CD8-positive, alpha-beta memory T cell (primary cell): ENCODE data around the gene FOXL2NB. TPM values are rescaled to one million over a fixed set of nuclear protein-coding genes. Genes with fewer than 3 reads are reported as not detected.
"Not testable (repeated sequence)": the region's sequence is repeated elsewhere in the genome, so short reads cannot be mapped to it uniquely, and the experiment has no call there.

ENCODE experiments used
- CTCF ChIA-PET: fragments of 350-600 bp; sonication (Branson Sonifier 250); formaldehyde crosslinking; loops from one replicate; lab custom pipeline; 2021; ENCODE audit warnings: antibody characterized with exemption; lab: Charles Lee
- POLR2A ChIA-PET: fragments of 350-600 bp; sonication (Branson Sonifier 250); formaldehyde crosslinking; loops from one replicate; lab custom pipeline; 2021; ENCODE audit warnings: antibody characterized with exemption; lab: Charles Lee
- DNase-seq, 5 donors: peaks; one replicate each; pipeline versions ENCODE4 v3.0.0 to v3.0.0-alpha.2; 2020 to 2022; ENCODE audit warnings: mixed read lengths in 1 of 5
- H3K27ac ChIP-seq: one replicate; pipeline ENCODE4 v1.7.0; 2013; ENCODE audit warnings: low read depth, mild to moderate bottlenecking, low read length, moderate library complexity
- H3K27me3 ChIP-seq: 2 replicates; pipeline ENCODE4 v1.7.0; 2013; ENCODE audit warnings: low read length, mild to moderate bottlenecking; ENCODE audit not compliant: insufficient read depth, poor library complexity, severe bottlenecking
- H3K36me3 ChIP-seq: 2 replicates; pipeline ENCODE4 v1.7.0; 2013; ENCODE audit warnings: mild to moderate bottlenecking, low read length, moderate library complexity; ENCODE audit not compliant: insufficient read depth
- H3K4me1 ChIP-seq: 2 replicates; pipeline ENCODE4 v1.7.0; 2013; ENCODE audit warnings: mild to moderate bottlenecking, low read length, moderate library complexity; ENCODE audit not compliant: insufficient read depth
- H3K4me3 ChIP-seq: 2 replicates; pipeline ENCODE4 v1.7.0; 2013; ENCODE audit warnings: mild to moderate bottlenecking, low read length
- H3K9me3 ChIP-seq: 2 replicates; pipeline ENCODE4 v1.7.0; 2013; ENCODE audit warnings: mild to moderate bottlenecking, low read length
- H3K27ac Mint-ChIP-seq, 8 donors: one replicate each; pipeline ENCODE4 v1.8.0; 2020 to 2021; ENCODE audit warnings: mixed read lengths in 8 of 8, mild to moderate bottlenecking in 6 of 8, inconsistent platforms in 3 of 8, moderate library complexity in 3 of 8
- H3K27me3 Mint-ChIP-seq, 2 donors: one replicate each; pipeline ENCODE4 v1.8.0; 2020 to 2021; ENCODE audit warnings: mixed read lengths in 2 of 2, mild to moderate bottlenecking in 1 of 2, moderate library complexity in 1 of 2
- H3K36me3 Mint-ChIP-seq, 3 donors: one replicate each; pipeline ENCODE4 v1.8.0; 2020 to 2021; ENCODE audit warnings: mixed read lengths in 3 of 3, inconsistent platforms in 1 of 3, mild to moderate bottlenecking in 1 of 3
- H3K4me1 Mint-ChIP-seq, 3 donors: one replicate each; pipeline ENCODE4 v1.8.0; 2020 to 2021; ENCODE audit warnings: mixed read lengths in 3 of 3, inconsistent platforms in 1 of 3, mild to moderate bottlenecking in 1 of 3
- H3K4me3 Mint-ChIP-seq, 7 donors: one replicate each; pipeline ENCODE4 v1.8.0; 2020 to 2021; ENCODE audit warnings: mixed read lengths in 7 of 7, mild to moderate bottlenecking in 6 of 7, moderate library complexity in 4 of 7, inconsistent platforms in 2 of 7
- H3K9me3 Mint-ChIP-seq, 5 donors: one replicate each; pipeline ENCODE4 v1.8.0; 2020 to 2022; ENCODE audit warnings: mixed read lengths in 5 of 5, mild to moderate bottlenecking in 3 of 5, moderate library complexity in 2 of 5, inconsistent platforms in 1 of 5
- polyA plus RNA-seq: library from polyadenylated mRNA; unstranded; fragments of 300-500 nt; fragmentation: Illumina TruSeq; gene quantifications from one replicate; pipeline ENCODE4 v1.2.3, GENCODE V29; 2021
- total RNA-seq, 2 experiments: library from RNA; stranded (reverse); gene quantifications; one replicate each; pipeline ENCODE4 v1.2.3, GENCODE V29; 2021

Gene FOXL2NB
- total and polyA plus RNA-seq, 3 experiments from 2014 or later: not detected

- H3K4me1 ChIP-seq: peaks cover 5% of the 10 kb centered on the region
- H3K27ac ChIP-seq: no peak overlapping the region
- DNase-seq: no peak
- peaks cover 5 to 6% (median 6%) of the 10 kb centered on the region in 3 donors for H3K4me1 Mint-ChIP-seq
- H3K9me3 ChIP-seq: no peaks in the 10 kb centered on the region
- H3K36me3 Mint-ChIP-seq: no peaks in the 10 kb centered on the region
- H3K4me3 Mint-ChIP-seq: peak overlapping the region in 4 of 7 donors; percentile 30 to 50 (median 46)
- peaks cover 7 to 11% of the 10 kb centered on the region in 2 donors for H3K27me3 Mint-ChIP-seq
- H3K27me3 ChIP-seq: no peaks in the 10 kb centered on the region
- CTCF ChIA-PET: interaction anchor here (1.1 to 14.6 kb wide), 31 partner anchors 8 to 472 kb away, joined by 3 to 285 read pairs (median 8); partner anchors contain the start of genes CEP70, COPB2, FAIM and PIK3CB
- POLR2A ChIA-PET: interaction anchor here (2.0 kb wide), 1 partner anchor 322 kb away, joined by 18 read pairs; the partner anchor contains the start of gene CEP70
- H3K9me3 Mint-ChIP-seq: no peaks in the 10 kb centered on the region
- H3K36me3 ChIP-seq: no peaks in the 10 kb centered on the region
- H3K4me3 ChIP-seq: no peak overlapping the region
- H3K27ac Mint-ChIP-seq: peak overlapping the region in 1 of 8 donors; percentile 39
Observed at GRCh38 chr3:138916824-138917223, 30.2 kb upstream of the FOXL2NB start.

DNA sequence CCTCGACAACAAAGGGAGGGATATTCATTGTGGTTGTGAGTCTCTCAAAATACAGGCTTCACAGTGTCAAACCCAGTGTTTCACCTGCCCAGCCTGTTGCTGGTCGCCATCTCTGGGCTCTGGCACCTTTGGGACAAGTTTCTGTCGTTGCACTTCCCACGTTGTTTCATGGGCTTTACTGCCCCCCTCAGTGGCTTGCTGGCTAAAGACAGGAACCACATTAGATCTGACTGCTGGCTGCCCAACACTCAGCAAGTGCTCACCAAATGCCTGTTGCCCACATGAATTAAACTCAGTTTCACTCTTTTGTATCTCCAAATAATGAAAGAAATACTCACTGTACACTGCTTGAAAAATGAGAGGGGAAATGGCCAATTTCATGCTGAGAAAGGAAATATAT lies 27.7 kb upstream of the FOXL2NB start:
- ChIA-PET CTCF (interaction anchor here (0.9 to 14.6 kb wide), 7 partner anchors 8 to 502 kb away, joined by 3 to 285 read pairs (median 6); partner anchors contain the start of gene CEP70), POLR2A (interaction anchor here (1.0 kb wide), 1 partner anchor 326 kb away, joined by 4 read pairs; no protein-coding TSS in a partner anchor)
- Histone ChIP-seq H3K4me3 (no peak overlapping the region), H3K27me3 (no peaks in the 10 kb centered on the region), H3K27ac (no peak overlapping the region), H3K9me3 (no peaks in the 10 kb centered on the region), H3K4me1 (peaks cover 5% of the 10 kb centered on the region), H3K36me3 (no peaks in the 10 kb centered on the region)
- H3K36me3 Mint-ChIP-seq: no peaks in the 10 kb centered on the region
- H3K9me3 Mint-ChIP-seq: no peaks in the 10 kb centered on the region
- peaks cover 8 to 18% of the 10 kb centered on the region in 2 donors for H3K27me3 Mint-ChIP-seq
- DNase-seq: no peak
- no peak overlapping the region for H3K27ac Mint-ChIP-seq
- no peak overlapping the region for H3K4me3 Mint-ChIP-seq
- peaks cover 6 to 7% (median 6%) of the 10 kb centered on the region in 3 donors for H3K4me1 Mint-ChIP-seq

DNA sequence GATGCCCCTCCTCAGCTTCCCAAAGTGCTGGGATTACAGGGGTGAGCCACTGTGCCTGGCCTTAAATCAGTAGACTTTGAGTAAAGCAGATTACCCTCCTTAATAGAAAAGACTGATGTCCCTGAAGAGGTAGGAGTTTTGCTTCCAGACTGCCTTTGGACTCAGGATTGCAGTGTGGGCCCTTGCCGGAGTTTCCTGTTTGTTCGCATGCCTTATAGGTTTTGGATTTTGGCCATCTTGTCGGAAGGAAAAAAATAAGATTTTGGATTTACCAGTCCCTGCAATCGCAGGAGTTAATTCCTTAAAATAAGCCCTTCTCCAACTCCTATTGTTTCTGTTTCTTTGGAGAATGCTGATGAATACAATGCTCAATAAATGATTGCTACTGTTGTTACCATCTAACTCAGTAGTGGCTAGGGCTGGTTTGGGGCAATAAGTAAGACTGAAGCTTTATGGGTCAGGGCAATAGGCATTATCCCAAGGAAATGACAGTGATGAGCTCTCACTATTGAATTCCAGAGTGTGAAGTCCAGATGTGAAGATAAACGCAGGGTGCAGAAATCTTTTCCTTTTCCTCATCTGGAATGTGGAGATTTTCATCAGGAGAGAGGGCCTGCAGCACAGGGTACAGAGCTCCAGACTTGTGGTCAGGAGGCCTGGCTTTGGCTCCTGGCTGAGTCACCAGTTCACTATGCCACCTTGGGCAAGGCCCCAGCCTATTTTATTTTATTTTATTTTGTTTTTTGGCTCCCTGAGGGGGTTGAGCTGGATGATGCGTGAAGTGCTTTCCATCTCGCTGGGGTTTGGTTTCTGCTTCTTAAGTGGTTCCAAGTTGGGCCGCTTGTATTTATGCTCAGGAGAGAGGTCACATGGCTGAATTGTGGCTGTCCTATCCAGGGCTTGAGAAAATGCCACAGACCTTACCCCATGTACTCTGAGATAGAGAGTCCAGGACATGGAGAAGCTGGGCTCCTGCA lies 25.4 kb upstream of the FOXL2NB start:
- Mint-ChIP-seq H3K4me3 (no peak overlapping the region), H3K27ac (no peak overlapping the region), H3K9me3 (no peaks in the 10 kb centered on the region), H3K36me3 (no peaks in the 10 kb centered on the region), H3K27me3 (peaks cover 12 to 24% of the 10 kb centered on the region in 2 donors), H3K4me1 (peaks cover 0 to 1% (median 0%) of the 10 kb centered on the region in 3 donors)
- ChIA-PET POLR2A (no interaction called here), CTCF (interaction anchor here (1.5 to 14.6 kb wide), 8 partner anchors 8 to 505 kb away, joined by 6 to 285 read pairs (median 62); partner anchors contain the start of gene CEP70)
- H3K4me3 ChIP-seq: no peak overlapping the region
- no peak for DNase-seq
- H3K9me3 ChIP-seq: no peaks in the 10 kb centered on the region
- H3K27me3 ChIP-seq: no peaks in the 10 kb centered on the region
- H3K27ac ChIP-seq: no peak overlapping the region
- H3K36me3 ChIP-seq: no peaks in the 10 kb centered on the region
- H3K4me1 ChIP-seq: no peaks in the 10 kb centered on the region

- H3K4me1 ChIP-seq, DNase-seq, H3K4me3 Mint-ChIP-seq, H3K36me3 ChIP-seq, H3K9me3 ChIP-seq, H3K4me1 Mint-ChIP-seq, H3K36me3 Mint-ChIP-seq, POLR2A ChIA-PET, H3K27ac Mint-ChIP-seq, H3K4me3 ChIP-seq, H3K9me3 Mint-ChIP-seq, H3K27ac ChIP-seq, H3K27me3 ChIP-seq: not testable (repeated sequence)
- peaks cover 12 to 24% of the 10 kb centered on the region in 2 donors for H3K27me3 Mint-ChIP-seq
- CTCF ChIA-PET: interaction anchor here (0.9 to 14.6 kb wide), 10 partner anchors 9 to 506 kb away, joined by 3 to 285 read pairs (median 14); partner anchors contain the start of gene CEP70
Observed at GRCh38 chr3:138922400-138922799, 24.6 kb upstream of the FOXL2NB start.

GRCh38 chr3:138923531-138923994 lies 23.5 kb upstream of the FOXL2NB start:
- peaks cover 7 to 24% of the 10 kb centered on the region in 2 donors for H3K27me3 Mint-ChIP-seq
- peaks cover 0 to 1% (median 0%) of the 10 kb centered on the region in 3 donors for H3K4me1 Mint-ChIP-seq
- H3K4me3 Mint-ChIP-seq: no peak overlapping the region
- H3K36me3 ChIP-seq: no peaks in the 10 kb centered on the region
- H3K9me3 ChIP-seq: no peaks in the 10 kb centered on the region
- no peak overlapping the region for H3K4me3 ChIP-seq
- no peaks in the 10 kb centered on the region for H3K9me3 Mint-ChIP-seq
- ChIA-PET CTCF (interaction anchor here (0.7 to 14.6 kb wide), 24 partner anchors 8 to 515 kb away, joined by 3 to 285 read pairs (median 6); partner anchors contain the start of genes CEP70, FAIM and PIK3CB), POLR2A (interaction anchor here (1.1 to 1.2 kb wide), 2 partner anchors 8 to 329 kb away, joined by 3 to 4 read pairs; partner anchors contain the start of gene CEP70)
- H3K27me3 ChIP-seq: no peaks in the 10 kb centered on the region
- H3K4me1 ChIP-seq: no peaks in the 10 kb centered on the region
- no peaks in the 10 kb centered on the region for H3K36me3 Mint-ChIP-seq
- DNase-seq: peak; percentile 68 to 85 (median 76)
- no peak overlapping the region for H3K27ac Mint-ChIP-seq
- H3K27ac ChIP-seq: no peak overlapping the region

DNA sequence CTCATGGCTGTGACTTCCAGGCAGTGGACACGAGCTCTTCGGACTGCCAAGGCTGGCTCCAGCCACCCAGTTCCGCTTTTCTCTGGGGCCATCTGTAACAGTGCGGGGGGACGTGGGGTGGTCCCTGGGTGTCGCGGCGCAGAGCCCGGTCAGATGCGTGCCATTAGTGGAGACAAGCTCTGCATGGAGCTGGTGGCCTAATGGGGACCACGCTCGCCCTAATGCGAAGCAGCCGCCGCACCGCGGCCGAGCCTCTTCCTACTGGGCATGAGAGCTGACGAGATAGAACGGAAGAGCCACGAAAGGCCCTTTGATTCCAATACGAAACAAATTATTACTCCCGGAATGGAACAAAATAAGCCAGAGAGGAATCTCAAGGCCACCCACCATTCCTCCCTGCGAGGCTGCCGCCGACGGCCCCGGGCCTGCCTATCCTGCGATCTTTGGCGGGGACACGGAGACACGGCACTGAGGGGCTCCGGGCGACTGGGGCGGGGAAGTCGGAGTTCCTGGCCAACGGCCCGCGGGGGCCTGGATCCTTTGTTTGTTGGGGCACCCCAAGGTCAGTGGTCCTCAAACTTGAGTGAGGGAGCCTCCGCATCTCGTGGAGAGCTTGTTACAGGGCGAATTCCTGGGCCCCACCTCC lies 18.2 kb upstream of the FOXL2NB start:
- no peaks in the 10 kb centered on the region for H3K4me1 Mint-ChIP-seq
- no peak overlapping the region for H3K4me3 ChIP-seq
- no peaks in the 10 kb centered on the region for H3K4me1 ChIP-seq
- no peaks in the 10 kb centered on the region for H3K9me3 Mint-ChIP-seq
- no peaks in the 10 kb centered on the region for H3K27me3 ChIP-seq
- no peak overlapping the region for H3K27ac ChIP-seq
- H3K36me3 ChIP-seq: no peaks in the 10 kb centered on the region
- H3K4me3 Mint-ChIP-seq: no peak overlapping the region
- H3K27ac Mint-ChIP-seq: no peak overlapping the region
- CTCF ChIA-PET: interaction anchor here (1.0 to 1.6 kb wide), 2 partner anchors 13 to 18 kb away, joined by 3 to 10 read pairs; no protein-coding TSS in a partner anchor
- no peaks in the 10 kb centered on the region for H3K9me3 ChIP-seq
- POLR2A ChIA-PET: no interaction called here
- no peaks in the 10 kb centered on the region for H3K36me3 Mint-ChIP-seq
- peaks cover 13 to 41% of the 10 kb centered on the region in 2 donors for H3K27me3 Mint-ChIP-seq
- no peak for DNase-seq

DNA sequence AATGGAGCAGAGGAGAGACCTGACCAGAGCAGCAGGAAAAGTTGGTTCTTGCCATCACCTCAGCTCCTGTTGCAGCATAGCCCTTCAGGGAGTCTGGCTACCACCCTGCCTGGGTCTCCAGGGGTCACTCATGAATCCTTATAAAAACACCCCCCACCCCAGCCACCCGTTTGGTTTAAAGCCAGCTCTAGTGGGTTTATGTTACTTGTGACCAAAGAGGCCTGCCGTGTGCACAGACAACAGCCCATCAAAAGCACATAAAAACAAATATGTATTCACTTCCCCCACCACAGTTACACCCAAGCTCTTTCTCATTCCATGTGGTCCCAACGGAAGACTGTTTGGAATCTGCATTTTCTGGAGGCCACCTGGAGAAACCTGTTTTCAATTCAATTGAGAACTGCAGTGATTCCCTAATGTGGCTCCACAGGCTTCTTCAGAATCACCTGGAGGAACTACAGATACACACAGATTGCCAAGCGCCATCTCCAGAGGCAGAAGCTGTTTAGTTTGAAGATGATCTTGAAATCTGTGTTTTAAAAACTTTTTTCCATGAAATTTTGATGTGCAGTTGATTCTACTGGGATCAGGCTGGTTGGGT lies 13.8 kb upstream of the FOXL2NB start:
- Histone ChIP-seq H3K27ac (no peak overlapping the region), H3K9me3 (no peaks in the 10 kb centered on the region), H3K4me1 (peaks cover 27% of the 10 kb centered on the region), H3K36me3 (no peaks in the 10 kb centered on the region), H3K4me3 (no peak overlapping the region), H3K27me3 (peaks cover 33% of the 10 kb centered on the region)
- no peak overlapping the region for H3K27ac Mint-ChIP-seq
- H3K9me3 Mint-ChIP-seq: no peaks in the 10 kb centered on the region
- peaks cover 48 to 73% of the 10 kb centered on the region in 2 donors for H3K27me3 Mint-ChIP-seq
- CTCF ChIA-PET: interaction anchor here (0.8 to 7.0 kb wide), 4 partner anchors 9 to 397 kb away, joined by 3 to 89 read pairs (median 33); no protein-coding TSS in a partner anchor
- DNase-seq: no peak
- POLR2A ChIA-PET: no interaction called here
- H3K36me3 Mint-ChIP-seq: no peaks in the 10 kb centered on the region
- H3K4me3 Mint-ChIP-seq: no peak overlapping the region
- H3K4me1 Mint-ChIP-seq: peaks cover 21 to 27% (median 26%) of the 10 kb centered on the region in 3 donors
